ENCODE data around the gene FMN1.

DNA sequence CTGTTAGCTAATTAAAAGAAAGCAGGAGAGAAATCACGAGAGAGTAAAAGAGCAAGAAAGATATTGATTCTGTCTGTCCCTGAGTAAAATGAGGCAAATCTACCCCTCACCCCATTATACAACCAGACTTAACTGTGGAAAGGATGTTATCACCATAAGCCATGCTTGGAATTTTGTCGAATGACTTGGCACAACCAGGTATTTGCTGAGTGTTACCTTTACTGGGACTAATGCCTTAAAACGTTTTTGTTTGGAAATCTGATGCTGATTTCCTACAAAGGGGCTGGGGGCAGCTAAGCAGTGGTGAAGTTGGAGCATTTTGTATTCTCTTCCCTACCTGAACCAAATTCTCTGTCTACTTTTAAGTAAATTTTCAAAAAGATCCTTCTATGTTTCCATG, 265.6 kb downstream of the FMN1 start:
- TF ChIP-seq, protein P1, sequence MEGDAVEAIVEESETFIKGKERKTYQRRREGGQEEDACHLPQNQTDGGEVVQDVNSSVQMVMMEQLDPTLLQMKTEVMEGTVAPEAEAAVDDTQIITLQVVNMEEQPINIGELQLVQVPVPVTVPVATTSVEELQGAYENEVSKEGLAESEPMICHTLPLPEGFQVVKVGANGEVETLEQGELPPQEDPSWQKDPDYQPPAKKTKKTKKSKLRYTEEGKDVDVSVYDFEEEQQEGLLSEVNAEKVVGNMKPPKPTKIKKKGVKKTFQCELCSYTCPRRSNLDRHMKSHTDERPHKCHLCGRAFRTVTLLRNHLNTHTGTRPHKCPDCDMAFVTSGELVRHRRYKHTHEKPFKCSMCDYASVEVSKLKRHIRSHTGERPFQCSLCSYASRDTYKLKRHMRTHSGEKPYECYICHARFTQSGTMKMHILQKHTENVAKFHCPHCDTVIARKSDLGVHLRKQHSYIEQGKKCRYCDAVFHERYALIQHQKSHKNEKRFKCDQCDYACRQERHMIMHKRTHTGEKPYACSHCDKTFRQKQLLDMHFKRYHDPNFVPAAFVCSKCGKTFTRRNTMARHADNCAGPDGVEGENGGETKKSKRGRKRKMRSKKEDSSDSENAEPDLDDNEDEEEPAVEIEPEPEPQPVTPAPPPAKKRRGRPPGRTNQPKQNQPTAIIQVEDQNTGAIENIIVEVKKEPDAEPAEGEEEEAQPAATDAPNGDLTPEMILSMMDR (IDR thresholded peaks at IDR 0.05) = no peak
- TF ChIP-seq POLR2A (IDR thresholded peaks at IDR 0.05) = no peak
